HCT116 (cell line): ENCODE data around the gene CCDC8.

Experiments used
- CEBPB ChIP-seq: IDR thresholded peaks from 2 replicates; pipeline ENCODE4 v1.6.1; 2012; ENCODE audit warnings: low read depth
- CTCF ChIP-seq, 3 experiments: fragments of 200-600 bp in 1 of 3; sonication (generic) in 1 of 3; IDR thresholded peaks in 2 of 3; conservative IDR thresholded peaks in 1 of 3; 2 replicates each; pipeline ENCODE4 v1.5.1; 2012 to 2017; ENCODE audit warnings: low read depth in 2 of 3, low read length in 2 of 3, antibody characterized with exemption in 1 of 3, borderline replicate concordance in 1 of 3, control low read depth in 1 of 3, mild to moderate bottlenecking in 1 of 3, mixed read lengths in 1 of 3, mixed run types in 1 of 3, moderate library complexity in 1 of 3; ENCODE audit not compliant: insufficient read depth in 1 of 3
- EGR1 ChIP-seq: IDR thresholded peaks from 2 replicates; pipeline ENCODE4 v1.6.1; 2012; ENCODE audit warnings: low read depth
- EZH2phosphoT487 ChIP-seq: fragments of 200-600 bp; IDR thresholded peaks from 2 replicates; pipeline ENCODE4 v1.6.1; 2018; ENCODE audit warnings: antibody characterized with exemption, borderline replicate concordance
- POLR2A ChIP-seq: IDR thresholded peaks from 2 replicates; pipeline ENCODE4 v1.7.0; 2011; ENCODE audit warnings: borderline replicate concordance; ENCODE audit not compliant: insufficient read depth, insufficient read length; ENCODE audit errors: extremely low read depth
- POLR2AphosphoS5 ChIP-seq: IDR thresholded peaks from 2 replicates; pipeline ENCODE4 v1.6.1; 2011; ENCODE audit warnings: mild to moderate bottlenecking, low read depth, low read length, moderate library complexity
- SP1 ChIP-seq: IDR thresholded peaks from 2 replicates; pipeline ENCODE4 v1.6.1; 2012; ENCODE audit warnings: low read depth
- TCF7L2 ChIP-seq: IDR thresholded peaks from 2 replicates; pipeline ENCODE4 v1.7.0; 2011; ENCODE audit warnings: borderline replicate concordance, inconsistent platforms; ENCODE audit not compliant: insufficient read depth, insufficient read length; ENCODE audit errors: extremely low read depth
- YY1 ChIP-seq: IDR thresholded peaks from 2 replicates; pipeline ENCODE4 v1.6.1; 2011; ENCODE audit warnings: low read length, low read depth, moderate library complexity, mild to moderate bottlenecking; ENCODE audit not compliant: insufficient replicate concordance; ENCODE audit errors: extremely low read depth
- TF ChIP-seq, protein P1 (sequence below): IDR thresholded peaks from 2 replicates; pipeline ENCODE4 v1.6.1; 2012

- TF ChIP-seq CTCF (IDR thresholded peaks at IDR 0.05 in 2 of 3, conservative IDR thresholded peaks at IDR 0.05 in 1 of 3; ENCODE audit: borderline replicate concordance in 1 of 3, insufficient read depth in 1 of 3, low read depth in 2 of 3, low read length in 2 of 3) (no peak), POLR2A (no peak), POLR2AphosphoS5 (no peak), SP1 (no peak), EZH2phosphoT487 (no peak), YY1 (no peak), CEBPB (no peak), EGR1 (no peak), TCF7L2 (no peak)
- TF ChIP-seq, protein P1, sequence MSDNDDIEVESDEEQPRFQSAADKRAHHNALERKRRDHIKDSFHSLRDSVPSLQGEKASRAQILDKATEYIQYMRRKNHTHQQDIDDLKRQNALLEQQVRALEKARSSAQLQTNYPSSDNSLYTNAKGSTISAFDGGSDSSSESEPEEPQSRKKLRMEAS, result no peak
Measured at GRCh38 chr19:46376241-46377153, 36.9 kb downstream of the CCDC8 start.
